PC-9 (cell line): ENCODE measurements around the gene ZNF516. TPM values are rescaled to one million over a fixed set of nuclear protein-coding genes. Genes with fewer than 3 reads are reported as not detected.
A peak's percentile ranks its signal among the peaks of the same experiment; 100 is the strongest.

Experiments
- BruUV-seq: library from RNA; stranded (reverse); fragments of 400-500 nt; replicated peaks from 2 replicates; lab custom pipeline; 2021; lab: Mats Ljungman, UMichigan
- CTCF ChIA-PET: fragments of 300-600 bp; sonication (Branson Sonifier 250); formaldehyde crosslinking; loops from one replicate; lab custom pipeline; 2022; ENCODE audit warnings: antibody characterized with exemption; lab: Charles Lee
- POLR2A ChIA-PET: fragments of 300-600 bp; sonication (Branson Sonifier 250); formaldehyde crosslinking; loops from one replicate; lab custom pipeline; 2022; ENCODE audit warnings: antibody characterized with exemption; ENCODE audit not compliant: unreplicated experiment; lab: Charles Lee
- DNase-seq, 2 experiments: peaks; one replicate each; pipeline versions ENCODE4 v3.0.0 to v3.0.0-alpha.2; 2015 to 2022; ENCODE audit warnings: mixed read lengths in 1 of 2
- H2AFZ ChIP-seq: fragments of 200-600 bp; sonication (generic); 2 replicates; pipeline ENCODE4 v1.8.1; 2017; ENCODE audit warnings: antibody characterized with exemption
- H3F3A ChIP-seq: fragments of 200-600 bp; sonication (generic); 2 replicates; pipeline ENCODE4 v1.8.1; 2017; ENCODE audit warnings: antibody characterized with exemption, mild to moderate bottlenecking, low read depth; ENCODE audit not compliant: insufficient read depth
- H3K27ac ChIP-seq: fragments of 200-600 bp; sonication (generic); 2 replicates; pipeline ENCODE4 v1.6.1; 2016; ENCODE audit warnings: mixed run types
- H3K27me3 ChIP-seq: fragments of 200-600 bp; sonication (generic); 2 replicates; pipeline ENCODE4 v1.6.1; 2016; ENCODE audit warnings: low read depth, mixed run types; ENCODE audit not compliant: insufficient read depth
- H3K36me3 ChIP-seq: fragments of 200-600 bp; sonication (generic); 2 replicates; pipeline ENCODE4 v1.6.1; 2016; ENCODE audit warnings: low read depth, mixed run types
- H3K4me1 ChIP-seq: fragments of 200-600 bp; sonication (generic); replicated peaks from 2 replicates; pipeline ENCODE4 v1.6.1; 2016; ENCODE audit warnings: mixed run types; ENCODE audit not compliant: insufficient read depth
- H3K4me2 ChIP-seq: fragments of 200-600 bp; sonication (generic); 2 replicates; pipeline ENCODE4 v1.6.1; 2017; ENCODE audit warnings: mixed run types
- H3K4me3 ChIP-seq: fragments of 200-600 bp; sonication (generic); 2 replicates; pipeline ENCODE4 v1.6.1; 2016; ENCODE audit warnings: mixed run types
- H3K79me2 ChIP-seq: fragments of 200-600 bp; sonication (generic); 2 replicates; pipeline ENCODE4 v1.6.1; 2017; ENCODE audit warnings: low read depth, mixed run types
- H3K9me2 ChIP-seq: fragments of 200-600 bp; sonication (generic); 2 replicates; pipeline ENCODE4 v1.8.1; 2017; ENCODE audit warnings: mild to moderate bottlenecking; ENCODE audit not compliant: insufficient read depth
- H3K9me3 ChIP-seq: fragments of 200-600 bp; sonication (generic); 2 replicates; pipeline ENCODE4 v1.8.1; 2016; ENCODE audit warnings: low read depth; ENCODE audit not compliant: insufficient read depth
- H4K20me1 ChIP-seq: fragments of 200-600 bp; sonication (generic); 2 replicates; pipeline ENCODE4 v1.8.1; 2017; ENCODE audit not compliant: insufficient read depth
- EZH2 ChIP-seq: fragments of 200-600 bp; sonication (generic); IDR thresholded peaks from 2 replicates; pipeline ENCODE4 v1.8.0; 2017; ENCODE audit warnings: antibody characterized with exemption, low read depth
- intact Hi-C: fragments of 100-400 bp; cut with micrococcal nuclease; formaldehyde crosslinking; loops from one replicate; pipeline ENCODE4 v1.10.0; 2022; ENCODE audit not compliant: unreplicated experiment
- total RNA-seq: library from RNA; stranded (reverse); gene quantifications from 2 replicates; pipeline ENCODE4 v1.2.3, GENCODE V29; 2021
- TF ChIP-seq, protein P1 (sequence below): fragments of 200-600 bp; sonication (generic); conservative IDR thresholded peaks from 2 replicates; pipeline ENCODE4 v1.6.1; 2017; ENCODE audit warnings: mixed run types, antibody characterized with exemption, mild to moderate bottlenecking, moderate library complexity

Gene ZNF516
- total RNA-seq, 1 experiment from 2014 or later = 32.7 TPM

DNA sequence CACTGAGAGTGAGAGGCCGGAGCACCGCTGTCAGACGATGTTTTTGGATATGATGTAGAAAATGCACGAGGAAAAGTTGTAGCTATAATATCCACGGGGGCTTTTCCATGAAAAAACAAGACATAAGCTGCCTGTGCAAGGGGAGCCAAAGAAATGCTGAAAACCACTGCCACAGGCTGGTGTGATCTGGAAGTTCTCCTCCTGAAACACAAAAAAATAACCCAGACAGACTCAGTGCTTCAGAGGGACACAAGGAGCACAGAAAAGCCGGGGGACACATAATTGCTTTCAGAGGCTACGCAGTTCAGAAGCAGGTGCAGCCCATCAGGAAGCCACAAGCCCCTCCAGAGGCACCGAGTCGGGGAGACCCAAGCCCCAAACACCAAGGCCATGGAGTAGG is 98.2 kb downstream of the ZNF516 start:
- intact Hi-C loops = no loop called here
- Histone ChIP-seq H3F3A (peaks cover 14% of the 10 kb centered on the region; the same call in 1 of the 2 replicates), H3K4me3 (no peak overlapping the region), H3K9me3 (no peaks in the 10 kb centered on the region), H2AFZ (no peak overlapping the region), H3K4me1 (peaks cover 8% of the 10 kb centered on the region), H3K9me2 (no peaks in the 10 kb centered on the region), H3K36me3 (no peaks in the 10 kb centered on the region), H3K79me2 (peaks cover 27% of the 10 kb centered on the region), H4K20me1 (peaks cover 32% of the 10 kb centered on the region), H3K27ac (no peak overlapping the region), H3K27me3 (no peaks in the 10 kb centered on the region), H3K4me2 (no peak overlapping the region)
- CTCF ChIA-PET = interaction anchor here (0.5 kb wide), 1 partner anchor 420 kb away, joined by 3 read pairs; no protein-coding TSS in a partner anchor
- POLR2A ChIA-PET = no interaction called here
- no peak for TF ChIP-seq EZH2
- TF ChIP-seq, protein P1, sequence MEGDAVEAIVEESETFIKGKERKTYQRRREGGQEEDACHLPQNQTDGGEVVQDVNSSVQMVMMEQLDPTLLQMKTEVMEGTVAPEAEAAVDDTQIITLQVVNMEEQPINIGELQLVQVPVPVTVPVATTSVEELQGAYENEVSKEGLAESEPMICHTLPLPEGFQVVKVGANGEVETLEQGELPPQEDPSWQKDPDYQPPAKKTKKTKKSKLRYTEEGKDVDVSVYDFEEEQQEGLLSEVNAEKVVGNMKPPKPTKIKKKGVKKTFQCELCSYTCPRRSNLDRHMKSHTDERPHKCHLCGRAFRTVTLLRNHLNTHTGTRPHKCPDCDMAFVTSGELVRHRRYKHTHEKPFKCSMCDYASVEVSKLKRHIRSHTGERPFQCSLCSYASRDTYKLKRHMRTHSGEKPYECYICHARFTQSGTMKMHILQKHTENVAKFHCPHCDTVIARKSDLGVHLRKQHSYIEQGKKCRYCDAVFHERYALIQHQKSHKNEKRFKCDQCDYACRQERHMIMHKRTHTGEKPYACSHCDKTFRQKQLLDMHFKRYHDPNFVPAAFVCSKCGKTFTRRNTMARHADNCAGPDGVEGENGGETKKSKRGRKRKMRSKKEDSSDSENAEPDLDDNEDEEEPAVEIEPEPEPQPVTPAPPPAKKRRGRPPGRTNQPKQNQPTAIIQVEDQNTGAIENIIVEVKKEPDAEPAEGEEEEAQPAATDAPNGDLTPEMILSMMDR = no peak
- DNase-seq = no peak
- BruUV-seq = no TSS peak

DNA sequence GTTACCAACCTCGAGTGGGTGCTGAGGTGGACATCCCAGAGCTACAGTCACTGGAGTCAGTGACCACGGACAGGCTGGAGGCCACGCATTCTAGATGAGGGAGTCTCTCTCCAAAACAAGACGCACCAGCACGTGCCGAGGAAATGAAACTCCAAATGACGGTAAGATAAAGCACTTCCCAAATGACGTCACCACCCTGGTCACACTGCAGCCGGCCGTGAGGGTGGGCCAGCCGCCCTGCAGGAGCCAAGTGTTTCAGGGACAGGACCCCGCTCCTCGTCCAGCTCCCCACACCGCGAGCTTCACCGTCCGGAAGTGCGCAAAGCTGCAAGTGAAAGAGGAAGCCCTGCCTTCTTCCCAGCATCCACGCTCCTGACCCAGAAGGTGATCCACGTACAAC is 99.4 kb downstream of the ZNF516 start:
- no peak for DNase-seq
- CTCF ChIA-PET = no interaction called here
- TF ChIP-seq EZH2 = no peak
- TF ChIP-seq, protein P1 = no peak
- no peaks in the 10 kb centered on the region for H3K9me2 ChIP-seq
- no peaks in the 10 kb centered on the region for H3K9me3 ChIP-seq
- H4K20me1 ChIP-seq = peaks cover 23% of the 10 kb centered on the region
- no peak overlapping the region for H3K27ac ChIP-seq
- BruUV-seq = no TSS peak
- H3K36me3 ChIP-seq = no peaks in the 10 kb centered on the region
- H3K79me2 ChIP-seq = peaks cover 38% of the 10 kb centered on the region
- H3K27me3 ChIP-seq = no peaks in the 10 kb centered on the region
- peaks cover 8% of the 10 kb centered on the region for H3K4me1 ChIP-seq
- H3K4me3 ChIP-seq = no peak overlapping the region
- no peak overlapping the region for H3K4me2 ChIP-seq
- peaks cover 14% of the 10 kb centered on the region; the same call in 1 of the 2 replicates for H3F3A ChIP-seq
- no peak overlapping the region for H2AFZ ChIP-seq
- intact Hi-C loops = no loop called here
- POLR2A ChIA-PET = no interaction called here

DNA sequence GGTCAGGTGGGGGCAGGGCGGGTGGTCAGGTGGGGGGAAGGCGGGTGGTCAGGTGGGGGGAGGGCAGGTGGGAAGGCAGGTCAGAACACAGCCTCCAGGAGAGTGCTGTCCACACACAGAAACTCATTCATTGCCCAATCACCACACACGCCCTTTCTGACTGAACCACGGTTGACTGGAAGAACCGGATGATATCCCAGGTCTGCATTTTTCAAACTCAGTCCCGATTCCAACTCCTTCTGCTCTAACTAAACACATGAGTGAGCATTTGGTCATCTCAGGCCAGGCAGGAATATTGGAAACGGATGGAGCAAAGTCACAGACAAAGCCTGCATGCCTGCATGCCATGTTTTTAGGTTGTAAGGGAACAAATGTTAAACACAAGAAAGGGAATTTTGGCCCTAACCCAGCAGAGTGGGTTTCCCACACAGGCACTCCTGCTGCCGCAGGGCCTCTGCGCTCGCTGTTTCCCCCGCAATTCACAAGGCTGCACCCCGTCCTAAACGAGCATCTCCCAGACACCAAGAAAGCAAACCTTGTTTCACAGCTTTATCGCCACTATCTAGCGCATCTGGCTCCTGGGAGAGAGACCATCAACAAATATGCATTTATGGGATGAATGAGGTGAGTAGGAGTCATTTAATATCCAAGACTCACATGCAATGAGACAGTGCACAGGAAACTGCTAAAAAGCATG is 100.1 kb downstream of the ZNF516 start:
- DNase-seq = peak in 1 of 2 experiments; percentile 73
- TF ChIP-seq, protein P1 = no peak
- TF ChIP-seq EZH2 = no peak
- H3K9me3 ChIP-seq = no peaks in the 10 kb centered on the region
- no TSS peak for BruUV-seq
- intact Hi-C loops = no loop called here
- H3K4me3 ChIP-seq = no peak overlapping the region
- ChIA-PET POLR2A (no interaction called here), CTCF (no interaction called here)
- peak overlapping the region; percentile 6; the same call in 1 of the 2 replicates for H3K4me2 ChIP-seq
- no peak overlapping the region for H3K27ac ChIP-seq
- no peaks in the 10 kb centered on the region for H3K9me2 ChIP-seq
- peaks cover 41% of the 10 kb centered on the region for H3K79me2 ChIP-seq
- H3F3A ChIP-seq = peaks cover 13% of the 10 kb centered on the region; the same call in 1 of the 2 replicates
- H3K27me3 ChIP-seq = no peaks in the 10 kb centered on the region
- H3K36me3 ChIP-seq = no peaks in the 10 kb centered on the region
- no peak overlapping the region for H2AFZ ChIP-seq
- peaks cover 8% of the 10 kb centered on the region for H3K4me1 ChIP-seq
- peaks cover 16% of the 10 kb centered on the region for H4K20me1 ChIP-seq
